Activated CD4-positive, alpha-beta T cell treated with anti-CD3 and anti-CD28 coated beads, Interleukin-2, amount 10 ng/mL, durations not matched to agents 7 days and 5 days (primary cell): Measurements from ENCODE around the gene SDSL. TPM values are rescaled to one million over a fixed set of nuclear protein-coding genes. Genes with fewer than 3 reads are reported as not detected.
A peak's percentile ranks its signal among the peaks of the same experiment; 100 is the strongest.

ENCODE experiments used
- CTCF ChIA-PET: fragments of 350-600 bp; sonication (Branson Sonifier 250); formaldehyde crosslinking; loops from one replicate; lab custom pipeline; 2021; ENCODE audit warnings: antibody characterized with exemption; lab: Charles Lee
- POLR2A ChIA-PET: fragments of 350-600 bp; sonication (Branson Sonifier 250); formaldehyde crosslinking; loops from one replicate; lab custom pipeline; 2021; ENCODE audit warnings: antibody characterized with exemption; lab: Charles Lee
- DNase-seq: peaks from one replicate; pipeline ENCODE4 v3.0.0-alpha.2; 2020
- H3K27ac Mint-ChIP-seq: one replicate; pipeline ENCODE4 v1.8.0; 2021; ENCODE audit warnings: mild to moderate bottlenecking, moderate library complexity, mixed read lengths
- H3K27me3 Mint-ChIP-seq: one replicate; pipeline ENCODE4 v1.8.0; 2021; ENCODE audit warnings: mixed read lengths
- H3K36me3 Mint-ChIP-seq: one replicate; pipeline ENCODE4 v1.8.0; 2021; ENCODE audit warnings: low read depth, mixed read lengths
- H3K4me1 Mint-ChIP-seq: one replicate; pipeline ENCODE4 v1.8.0; 2021; ENCODE audit warnings: mixed read lengths
- H3K4me3 Mint-ChIP-seq: one replicate; pipeline ENCODE4 v1.8.0; 2021; ENCODE audit warnings: mild to moderate bottlenecking, moderate library complexity, mixed read lengths
- H3K9me3 Mint-ChIP-seq: one replicate; pipeline ENCODE4 v1.8.0; 2021; ENCODE audit warnings: mixed read lengths
- total RNA-seq, 2 experiments: library from RNA; stranded (reverse); gene quantifications; one replicate each; pipeline ENCODE4 v1.2.3, GENCODE V29; 2021

Gene SDSL
- total RNA-seq, 2 experiments from 2014 or later, result 3.6 to 4.5 TPM

- no peaks in the 10 kb centered on the region for H3K9me3 Mint-ChIP-seq
- H3K4me3 Mint-ChIP-seq, result no peak within 1 kb of the TSS
- CTCF ChIA-PET, result interaction anchor here (1.0 kb wide), 1 partner anchor 8 kb away, joined by 3 read pairs; no protein-coding TSS in a partner anchor
Measured at GRCh38 chr12:113471619-113472171, 49.5 kb downstream of the SDSL start, which contains the start of gene LHX5. Gene LHX5 (minus strand): TSS chr12:113471871. CDS start chr12:113471498, 373 bp downstream.

GRCh38 chr12:113472191-113473121, 50.3 kb downstream of the SDSL start:
- ChIA-PET CTCF (no interaction called here), POLR2A (no interaction called here)
- Mint-ChIP-seq H3K27ac (no peak overlapping the region), H3K4me1 (peaks cover 14% of the 10 kb centered on the region), H3K4me3 (no peak overlapping the region), H3K27me3 (peaks cover 83% of the 10 kb centered on the region), H3K9me3 (no peaks in the 10 kb centered on the region), H3K36me3 (no peaks in the 10 kb centered on the region)
- no peak for DNase-seq

More at GRCh38 chr12:113471619-113472171, 49.5 kb downstream of the SDSL start, which contains the start of gene LHX5:
- DNase-seq, result no peak
- H3K27ac Mint-ChIP-seq, result no peak within 1 kb of the TSS
- peaks cover 81% of the 10 kb centered on the region for H3K27me3 Mint-ChIP-seq
- POLR2A ChIA-PET, result no interaction called here
- H3K36me3 Mint-ChIP-seq, result no peaks in the 10 kb centered on the region
- peaks cover 17% of the 10 kb centered on the region for H3K4me1 Mint-ChIP-seq

- Mint-ChIP-seq H3K27me3 (peaks cover 85% of the 10 kb centered on the region), H3K4me3 (no peak overlapping the region), H3K4me1 (peaks cover 13% of the 10 kb centered on the region), H3K9me3 (no peaks in the 10 kb centered on the region), H3K36me3 (no peaks in the 10 kb centered on the region), H3K27ac (no peak overlapping the region)
- no peak for DNase-seq
- ChIA-PET CTCF (interaction anchor here (1.4 kb wide), 1 partner anchor 11 kb away, joined by 6 read pairs; no protein-coding TSS in a partner anchor), POLR2A (no interaction called here)
Measured at GRCh38 chr12:113473400-113473799, 51.2 kb downstream of the SDSL start.

GRCh38 chr12:113473942-113474341, 51.8 kb downstream of the SDSL start:
- POLR2A ChIA-PET, result no interaction called here
- CTCF ChIA-PET, result interaction anchor here (0.9 to 1.4 kb wide), 2 partner anchors 12 to 17 kb away, joined by 4 to 6 read pairs; no protein-coding TSS in a partner anchor
- no peak overlapping the region for H3K27ac Mint-ChIP-seq
- H3K4me3 Mint-ChIP-seq, result peak overlapping the region; percentile 43
- H3K27me3 Mint-ChIP-seq, result peaks cover 83% of the 10 kb centered on the region
- no peaks in the 10 kb centered on the region for H3K36me3 Mint-ChIP-seq
- no peak for DNase-seq
- H3K4me1 Mint-ChIP-seq, result peaks cover 11% of the 10 kb centered on the region
- H3K9me3 Mint-ChIP-seq, result no peaks in the 10 kb centered on the region

- H3K9me3 Mint-ChIP-seq, result peaks cover 3% of the 10 kb centered on the region
- DNase-seq, result no peak
- no peak overlapping the region for H3K4me3 Mint-ChIP-seq
- POLR2A ChIA-PET, result no interaction called here
- CTCF ChIA-PET, result interaction anchor here (0.9 to 1.4 kb wide), 3 partner anchors 9 to 18 kb away, joined by 3 to 6 read pairs (median 4); no protein-coding TSS in a partner anchor
- peaks cover 14% of the 10 kb centered on the region for H3K4me1 Mint-ChIP-seq
- H3K27me3 Mint-ChIP-seq, result peaks cover 84% of the 10 kb centered on the region
- peaks cover 4% of the 10 kb centered on the region for H3K36me3 Mint-ChIP-seq
- H3K27ac Mint-ChIP-seq, result no peak overlapping the region
Measured at GRCh38 chr12:113474635-113475436, 52.7 kb downstream of the SDSL start.

- Mint-ChIP-seq H3K36me3 (peaks cover 6% of the 10 kb centered on the region), H3K9me3 (peaks cover 3% of the 10 kb centered on the region), H3K27ac (peak overlapping the region; percentile 36), H3K27me3 (peaks cover 84% of the 10 kb centered on the region), H3K4me3 (no peak overlapping the region), H3K4me1 (peaks cover 16% of the 10 kb centered on the region)
- no peak for DNase-seq
- ChIA-PET POLR2A (no interaction called here), CTCF (interaction anchor here (0.5 to 1.0 kb wide), 2 partner anchors 10 to 1285 kb away, joined by 3 to 4 read pairs; no protein-coding TSS in a partner anchor)
Measured at GRCh38 chr12:113475451-113476175, 53.4 kb downstream of the SDSL start.

- peaks cover 3% of the 10 kb centered on the region for H3K9me3 Mint-ChIP-seq
- H3K4me1 Mint-ChIP-seq, result peaks cover 16% of the 10 kb centered on the region
- peak overlapping the region; percentile 36 for H3K27ac Mint-ChIP-seq
- CTCF ChIA-PET, result interaction anchor here (0.5 kb wide), 1 partner anchor 1284 kb away, joined by 4 read pairs; no protein-coding TSS in a partner anchor
- POLR2A ChIA-PET, result no interaction called here
- peaks cover 6% of the 10 kb centered on the region for H3K36me3 Mint-ChIP-seq
- no peak overlapping the region for H3K4me3 Mint-ChIP-seq
- peaks cover 85% of the 10 kb centered on the region for H3K27me3 Mint-ChIP-seq
- DNase-seq, result no peak
Measured at GRCh38 chr12:113476176-113476986, 54.2 kb downstream of the SDSL start.

GRCh38 chr12:113477171-113477841, 55.1 kb downstream of the SDSL start:
- H3K27ac Mint-ChIP-seq, result no peak overlapping the region
- ChIA-PET CTCF (no interaction called here), POLR2A (no interaction called here)
- DNase-seq, result no peak
- no peak overlapping the region for H3K4me3 Mint-ChIP-seq
- H3K9me3 Mint-ChIP-seq, result peaks cover 3% of the 10 kb centered on the region
- peaks cover 6% of the 10 kb centered on the region for H3K36me3 Mint-ChIP-seq
- peaks cover 86% of the 10 kb centered on the region for H3K27me3 Mint-ChIP-seq
- H3K4me1 Mint-ChIP-seq, result peaks cover 16% of the 10 kb centered on the region

GRCh38 chr12:113477842-113478215, 55.6 kb downstream of the SDSL start:
- H3K36me3 Mint-ChIP-seq, result peaks cover 6% of the 10 kb centered on the region
- no peak for DNase-seq
- peaks cover 16% of the 10 kb centered on the region for H3K4me1 Mint-ChIP-seq
- H3K9me3 Mint-ChIP-seq, result peaks cover 3% of the 10 kb centered on the region
- H3K27me3 Mint-ChIP-seq, result peaks cover 85% of the 10 kb centered on the region
- ChIA-PET POLR2A (no interaction called here), CTCF (no interaction called here)
- H3K27ac Mint-ChIP-seq, result peak overlapping the region; percentile 25
- H3K4me3 Mint-ChIP-seq, result no peak overlapping the region

- Mint-ChIP-seq H3K4me3 (no peak overlapping the region), H3K36me3 (peaks cover 6% of the 10 kb centered on the region), H3K27ac (peak overlapping the region; percentile 25), H3K9me3 (peaks cover 3% of the 10 kb centered on the region), H3K4me1 (peaks cover 12% of the 10 kb centered on the region), H3K27me3 (peaks cover 84% of the 10 kb centered on the region)
- DNase-seq, result no peak
- ChIA-PET CTCF (no interaction called here), POLR2A (no interaction called here)
Measured at GRCh38 chr12:113478351-113479011, 56.3 kb downstream of the SDSL start.
